ENCODE data around the gene CACNA1S. TPM values are rescaled to one million over a fixed set of nuclear protein-coding genes. Genes with fewer than 3 reads are reported as not detected.
A peak's percentile ranks its signal among the peaks of the same experiment; 100 is the strongest.

The CACNA1S gene
- total and polyA plus RNA-seq, 2 of the 8 experiments (the other 6 are each of a cell fraction or from before 2014, with no cell fraction given): 0.06 TPM; not detected in 1

DNA sequence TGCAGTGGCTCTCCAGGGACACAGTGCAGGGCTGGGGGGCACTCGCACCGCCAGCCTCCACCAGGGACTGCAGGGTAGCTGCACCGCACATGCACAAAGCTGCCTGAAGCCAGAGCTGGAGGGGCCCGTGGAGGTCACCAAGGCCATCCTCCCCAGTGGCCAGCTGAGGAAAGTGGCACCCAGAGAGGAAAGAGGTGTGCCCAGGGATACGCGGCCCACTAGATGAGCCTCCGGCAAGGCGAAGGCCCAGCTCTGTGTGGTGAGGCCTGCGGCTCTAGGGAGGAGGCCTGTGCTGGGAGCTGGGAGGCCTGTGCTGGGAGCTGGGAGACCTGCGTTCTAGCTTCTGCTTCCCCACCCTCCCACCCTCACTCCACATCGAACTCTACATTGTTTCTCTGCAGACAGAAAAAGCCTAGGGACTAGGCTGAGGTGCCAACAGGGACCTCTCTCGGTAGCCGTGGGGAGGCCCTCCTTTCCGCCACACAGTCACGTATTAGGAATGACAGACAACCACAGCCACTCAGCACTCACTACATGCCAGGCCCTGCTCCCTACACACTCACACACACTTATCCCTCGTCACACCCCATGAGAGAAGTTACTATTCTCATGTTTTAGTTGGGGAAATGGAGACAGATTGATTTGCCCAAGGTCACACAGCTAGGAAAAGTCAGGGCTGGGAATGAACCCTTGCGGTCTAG lies 15.7 kb upstream of the CACNA1S start:
- WGBS, 2 experiments (ENCODE audit: extremely low coverage in 1 of 2, insufficient coverage in 1 of 2, insufficient read length in 1 of 2, insufficient replicate concordance in 2 of 2, low coverage in 1 of 2, low lambda C conversion rate in 2 of 2, missing lambda C conversion rate in 1 of 2): 91% methylated on average over 10 of the region's 17 CpGs; no CpG with 5 or more reads in 1 of the 2 experiments
- H3K18ac ChIP-seq (ENCODE audit: extremely low read depth, low read length): peak overlapping the region; percentile 51; the same call in 1 of the 2 replicates
- H3K4me2 ChIP-seq (ENCODE audit: insufficient read depth in 1 of 2, low read depth in 2 of 2, low read length in 2 of 2): 0 out of 4 replicates have a peak overlapping the region, but pooled peaks of 1 of the 2 experiments have one; percentile 1
- H4K8ac ChIP-seq (ENCODE audit: extremely low read depth, insufficient read depth, low read length): no peak overlapping the region
- peak overlapping the region; percentile 57 for H3K4ac ChIP-seq (replicated peaks; ENCODE audit: insufficient read length, low read depth, low read length)
- no peak overlapping the region for H2BK20ac ChIP-seq (ENCODE audit: low read length)
- no peak overlapping the region for H2BK120ac ChIP-seq (replicated peaks; ENCODE audit: low read depth, low read length)
- TF ChIP-seq POLR2AphosphoS5 (IDR thresholded peaks at IDR 0.05; ENCODE audit: low read depth, low read length) (no peak), TEAD4 (IDR thresholded peaks at IDR 0.05; ENCODE audit: low read depth, low read length) (no peak)
- no peak overlapping the region for H3K4me3 ChIP-seq (ENCODE audit: extremely low read depth in 1 of 4, insufficient read depth in 2 of 4, low read depth in 3 of 4, low read length in 4 of 4)
- H3K4me1 ChIP-seq (replicated peaks in 1 of 4; ENCODE audit: control insufficient read depth in 3 of 4, insufficient read depth in 4 of 4, low read length in 3 of 4): peaks cover 3 to 11% (median 9%) of the 10 kb centered on the region in 4 experiments
- no peaks in the 10 kb centered on the region; a peak in 1 of 7 replicates for H3K27me3 ChIP-seq (replicated peaks in 1 of 4; ENCODE audit: control insufficient read depth in 3 of 4, extremely low read depth in 1 of 4, insufficient read depth in 3 of 4, low read length in 3 of 4)
- no peak overlapping the region for H3K23ac ChIP-seq (ENCODE audit: insufficient read length)
- 0 out of 2 replicates have a peak overlapping the region, but pooled peaks have one; percentile 19 for H2BK12ac ChIP-seq (ENCODE audit: low read depth, low read length)
- no peak overlapping the region for H2BK5ac ChIP-seq (ENCODE audit: low read depth, low read length)
- no peak overlapping the region for H3K56ac ChIP-seq (replicated peaks; ENCODE audit: insufficient read length, low read depth, low read length)
- H3K36me3 ChIP-seq (ENCODE audit: control insufficient read depth in 2 of 4, insufficient read depth in 4 of 4, low read length in 3 of 4): no peaks in the 10 kb centered on the region
- CTCF ChIA-PET (ENCODE audit: partially characterized antibody): interaction anchor here (0.6 to 4.9 kb wide), 12 partner anchors 9 to 377 kb away, joined by 3 to 19 read pairs (median 3); no protein-coding TSS in a partner anchor
- FAIRE-seq (no peak), DNase-seq (ENCODE audit: low read depth in 1 of 2, low spot score in 2 of 2) (peak in 1 of 2 experiments; percentile 53)
- no peak overlapping the region for H2AFZ ChIP-seq (ENCODE audit: low read length)
- peak overlapping the region; percentile 88 for H2BK15ac ChIP-seq (ENCODE audit: low read length)
- H3K79me1 ChIP-seq (ENCODE audit: low read depth, low read length): no peaks in the 10 kb centered on the region
- H4K5ac ChIP-seq (ENCODE audit: insufficient read length, low read depth, low read length): no peak overlapping the region
- POLR2A ChIA-PET (ENCODE audit: partially characterized antibody): interaction anchor here (1.0 to 4.3 kb wide), 3 partner anchors 9 to 12 kb away, joined by 3 to 13 read pairs (median 4); no protein-coding TSS in a partner anchor
- H3K9ac ChIP-seq (replicated peaks in 1 of 4; ENCODE audit: extremely low read depth in 1 of 4, low read depth in 3 of 4, low read length in 3 of 4): no peak overlapping the region
- no peak overlapping the region for H4K91ac ChIP-seq (replicated peaks; ENCODE audit: insufficient read length, low read length)
- H3K23me2 ChIP-seq (ENCODE audit: low read depth, low read length): no peaks in the 10 kb centered on the region
- no peaks in the 10 kb centered on the region for H3K9me3 ChIP-seq (ENCODE audit: insufficient read depth in 2 of 2, low read depth in 1 of 2, low read length in 1 of 2)
- H4K20me1 ChIP-seq (replicated peaks in 1 of 2; ENCODE audit: control insufficient read depth in 1 of 2, insufficient read depth in 2 of 2, low read length in 2 of 2): no peaks in the 10 kb centered on the region
- no peak overlapping the region for H3K27ac ChIP-seq (ENCODE audit: low read depth, low read length)
- no peak overlapping the region for H2AK5ac ChIP-seq (ENCODE audit: low read depth, low read length)
- H3K79me2 ChIP-seq (ENCODE audit: control insufficient read depth in 1 of 2, insufficient read depth in 2 of 2, low read length in 2 of 2): no peaks in the 10 kb centered on the region
- no peak overlapping the region for H3K14ac ChIP-seq (ENCODE audit: insufficient read length)

Data from H1 (cell line).